ENCODE results near the gene SNCA.

- no peak for TF ChIP-seq REST (IDR thresholded peaks at IDR 0.05; ENCODE audit: low read depth)
- TF ChIP-seq MAX (IDR thresholded peaks at IDR 0.05) = no peak
- TF ChIP-seq NFIC (IDR thresholded peaks at IDR 0.05) = no peak
- no peak for TF ChIP-seq USF1 (IDR thresholded peaks at IDR 0.05)
- no peak for TF ChIP-seq CREB1 (IDR thresholded peaks at IDR 0.05; ENCODE audit: low read depth)
Measured at GRCh38 chr4:89727238-89727637, 109.7 kb downstream of the SNCA start.
